ENCODE measurements around the gene KRTAP10-4.

KRTAP10-4 gene

GRCh38 chr21:44615911-44616590 is 42.5 kb downstream of the KRTAP10-4 start:
- H3K79me2 ChIP-seq (ENCODE audit: insufficient read depth, low read length) = no peaks in the 10 kb centered on the region
- TF ChIP-seq, protein P1, sequence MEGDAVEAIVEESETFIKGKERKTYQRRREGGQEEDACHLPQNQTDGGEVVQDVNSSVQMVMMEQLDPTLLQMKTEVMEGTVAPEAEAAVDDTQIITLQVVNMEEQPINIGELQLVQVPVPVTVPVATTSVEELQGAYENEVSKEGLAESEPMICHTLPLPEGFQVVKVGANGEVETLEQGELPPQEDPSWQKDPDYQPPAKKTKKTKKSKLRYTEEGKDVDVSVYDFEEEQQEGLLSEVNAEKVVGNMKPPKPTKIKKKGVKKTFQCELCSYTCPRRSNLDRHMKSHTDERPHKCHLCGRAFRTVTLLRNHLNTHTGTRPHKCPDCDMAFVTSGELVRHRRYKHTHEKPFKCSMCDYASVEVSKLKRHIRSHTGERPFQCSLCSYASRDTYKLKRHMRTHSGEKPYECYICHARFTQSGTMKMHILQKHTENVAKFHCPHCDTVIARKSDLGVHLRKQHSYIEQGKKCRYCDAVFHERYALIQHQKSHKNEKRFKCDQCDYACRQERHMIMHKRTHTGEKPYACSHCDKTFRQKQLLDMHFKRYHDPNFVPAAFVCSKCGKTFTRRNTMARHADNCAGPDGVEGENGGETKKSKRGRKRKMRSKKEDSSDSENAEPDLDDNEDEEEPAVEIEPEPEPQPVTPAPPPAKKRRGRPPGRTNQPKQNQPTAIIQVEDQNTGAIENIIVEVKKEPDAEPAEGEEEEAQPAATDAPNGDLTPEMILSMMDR (IDR thresholded peaks at IDR 0.05; ENCODE audit: borderline replicate concordance, extremely low read depth, low read length, poor library complexity, severe bottlenecking) = no peak
- TF ChIP-seq EZH2 (IDR thresholded peaks at IDR 0.05; ENCODE audit: borderline replicate concordance, low read depth, low read length, severe bottlenecking) = no peak
- no peak overlapping the region for H3K27ac ChIP-seq (ENCODE audit: low read length)
- H3K9ac ChIP-seq (ENCODE audit: low read depth, low read length) = no peak overlapping the region
- H3K9me3 ChIP-seq (ENCODE audit: insufficient read depth, low read length, severe bottlenecking) = peaks cover 24% of the 10 kb centered on the region
- H3K4me3 ChIP-seq (ENCODE audit: low read depth in 1 of 2, low read length in 2 of 2) = no peak overlapping the region
- no peak overlapping the region for H3K4me2 ChIP-seq (ENCODE audit: insufficient read depth, low read length)
- H3K27me3 ChIP-seq (ENCODE audit: insufficient read depth, low read length, poor library complexity) = no peaks in the 10 kb centered on the region
- no peak for DNase-seq
- H3K4me1 ChIP-seq (ENCODE audit: insufficient read depth, low read length) = no peaks in the 10 kb centered on the region
- no peaks in the 10 kb centered on the region for H3K36me3 ChIP-seq (ENCODE audit: insufficient read depth, low read length)
- no peaks in the 10 kb centered on the region for H4K20me1 ChIP-seq (ENCODE audit: insufficient read depth, low read length)
- ATAC-seq (ENCODE audit: insufficient read depth, low read depth) = no peak
- no peak overlapping the region for H2AFZ ChIP-seq (ENCODE audit: low read depth, low read length)

DNA sequence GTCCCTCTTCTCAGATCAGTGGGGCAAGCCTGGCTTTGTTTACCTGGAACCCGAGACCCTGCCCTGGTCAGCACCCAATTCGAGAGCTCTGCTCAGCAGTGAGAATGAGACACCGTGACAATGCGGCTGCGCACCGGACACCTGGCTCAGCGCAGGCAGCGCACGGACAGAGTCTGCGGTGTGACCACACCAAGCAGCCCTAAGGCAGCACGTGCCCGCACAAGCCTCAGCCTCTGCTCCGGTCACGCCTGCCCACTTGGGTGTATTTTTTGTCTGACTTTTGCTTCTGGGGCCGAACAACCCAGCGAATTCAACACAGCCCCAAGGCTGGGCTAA is 43.0 kb downstream of the KRTAP10-4 start:
- H3K27ac ChIP-seq (ENCODE audit: low read length) = no peak overlapping the region
- no peaks in the 10 kb centered on the region for H3K27me3 ChIP-seq (ENCODE audit: insufficient read depth, low read length, poor library complexity)
- no peaks in the 10 kb centered on the region for H3K79me2 ChIP-seq (ENCODE audit: insufficient read depth, low read length)
- no peak overlapping the region for H3K9ac ChIP-seq (ENCODE audit: low read depth, low read length)
- no peak overlapping the region for H2AFZ ChIP-seq (ENCODE audit: low read depth, low read length)
- H4K20me1 ChIP-seq (ENCODE audit: insufficient read depth, low read length) = no peaks in the 10 kb centered on the region
- no peaks in the 10 kb centered on the region for H3K4me1 ChIP-seq (ENCODE audit: insufficient read depth, low read length)
- DNase-seq = no peak
- H3K9me3 ChIP-seq (ENCODE audit: insufficient read depth, low read length, severe bottlenecking) = peaks cover 19% of the 10 kb centered on the region
- no peak for ATAC-seq (ENCODE audit: insufficient read depth, low read depth)
- H3K4me2 ChIP-seq (ENCODE audit: insufficient read depth, low read length) = no peak overlapping the region
- no peak overlapping the region for H3K4me3 ChIP-seq (ENCODE audit: low read depth in 1 of 2, low read length in 2 of 2)
- TF ChIP-seq EZH2 (IDR thresholded peaks at IDR 0.05; ENCODE audit: borderline replicate concordance, low read depth, low read length, severe bottlenecking) = no peak
- TF ChIP-seq, protein P1 (IDR thresholded peaks at IDR 0.05; ENCODE audit: borderline replicate concordance, extremely low read depth, low read length, poor library complexity, severe bottlenecking) = no peak
- H3K36me3 ChIP-seq (ENCODE audit: insufficient read depth, low read length) = no peaks in the 10 kb centered on the region

GRCh38 chr21:44617071-44617501 is 43.6 kb downstream of the KRTAP10-4 start:
- Histone ChIP-seq H3K27me3 (ENCODE audit: insufficient read depth, low read length, poor library complexity) (no peaks in the 10 kb centered on the region), H4K20me1 (ENCODE audit: insufficient read depth, low read length) (no peaks in the 10 kb centered on the region), H3K4me1 (ENCODE audit: insufficient read depth, low read length) (no peaks in the 10 kb centered on the region), H3K9me3 (ENCODE audit: insufficient read depth, low read length, severe bottlenecking) (peaks cover 15% of the 10 kb centered on the region), H3K4me2 (ENCODE audit: insufficient read depth, low read length) (no peak overlapping the region), H3K27ac (ENCODE audit: low read length) (no peak overlapping the region), H3K79me2 (ENCODE audit: insufficient read depth, low read length) (no peaks in the 10 kb centered on the region), H2AFZ (ENCODE audit: low read depth, low read length) (no peak overlapping the region), H3K4me3 (ENCODE audit: low read depth in 1 of 2, low read length in 2 of 2) (no peak overlapping the region), H3K36me3 (ENCODE audit: insufficient read depth, low read length) (no peaks in the 10 kb centered on the region), H3K9ac (ENCODE audit: low read depth, low read length) (no peak overlapping the region)
- TF ChIP-seq, protein P1 (IDR thresholded peaks at IDR 0.05; ENCODE audit: borderline replicate concordance, extremely low read depth, low read length, poor library complexity, severe bottlenecking) = no peak
- TF ChIP-seq EZH2 (IDR thresholded peaks at IDR 0.05; ENCODE audit: borderline replicate concordance, low read depth, low read length, severe bottlenecking) = no peak
- DNase-seq (no peak), ATAC-seq (ENCODE audit: insufficient read depth, low read depth) (no peak)

Measured in DND-41 (cell line).